Activated CD4-positive, alpha-beta T cell treated with anti-CD3 and anti-CD28 coated beads for 48 hours (primary cell): ENCODE results near the gene TP53TG5.

ENCODE experiments used
- DNase-seq: peaks from one replicate; pipeline ENCODE4 v3.0.0-alpha.2; 2020

Gene TP53TG5

DNA sequence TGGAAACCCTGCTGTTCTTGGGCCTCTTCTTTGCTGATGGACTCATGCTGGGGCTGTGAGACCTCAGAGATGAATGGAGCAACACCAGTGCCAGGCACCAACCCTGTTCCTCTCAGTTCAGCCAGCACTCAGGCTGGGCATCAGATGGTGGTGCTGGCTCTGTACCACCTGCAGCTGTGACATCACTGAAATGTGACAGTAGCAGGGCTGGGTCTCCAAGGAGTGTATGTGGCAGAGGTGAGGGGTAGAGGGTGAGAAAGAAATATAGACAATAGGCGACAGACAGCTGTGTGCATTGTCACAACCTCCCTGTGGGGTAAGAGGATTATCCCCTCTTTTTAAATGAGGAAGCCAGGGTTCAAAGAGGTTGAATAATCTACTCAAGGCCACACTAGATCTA lies at the start of gene TP53TG5:
Gene TP53TG5 (minus strand): TSS at position 135 of the 400 bp plus-strand sequence. CDS start 89 bp downstream, at position 46.
- DNase-seq, result no peak

DNA sequence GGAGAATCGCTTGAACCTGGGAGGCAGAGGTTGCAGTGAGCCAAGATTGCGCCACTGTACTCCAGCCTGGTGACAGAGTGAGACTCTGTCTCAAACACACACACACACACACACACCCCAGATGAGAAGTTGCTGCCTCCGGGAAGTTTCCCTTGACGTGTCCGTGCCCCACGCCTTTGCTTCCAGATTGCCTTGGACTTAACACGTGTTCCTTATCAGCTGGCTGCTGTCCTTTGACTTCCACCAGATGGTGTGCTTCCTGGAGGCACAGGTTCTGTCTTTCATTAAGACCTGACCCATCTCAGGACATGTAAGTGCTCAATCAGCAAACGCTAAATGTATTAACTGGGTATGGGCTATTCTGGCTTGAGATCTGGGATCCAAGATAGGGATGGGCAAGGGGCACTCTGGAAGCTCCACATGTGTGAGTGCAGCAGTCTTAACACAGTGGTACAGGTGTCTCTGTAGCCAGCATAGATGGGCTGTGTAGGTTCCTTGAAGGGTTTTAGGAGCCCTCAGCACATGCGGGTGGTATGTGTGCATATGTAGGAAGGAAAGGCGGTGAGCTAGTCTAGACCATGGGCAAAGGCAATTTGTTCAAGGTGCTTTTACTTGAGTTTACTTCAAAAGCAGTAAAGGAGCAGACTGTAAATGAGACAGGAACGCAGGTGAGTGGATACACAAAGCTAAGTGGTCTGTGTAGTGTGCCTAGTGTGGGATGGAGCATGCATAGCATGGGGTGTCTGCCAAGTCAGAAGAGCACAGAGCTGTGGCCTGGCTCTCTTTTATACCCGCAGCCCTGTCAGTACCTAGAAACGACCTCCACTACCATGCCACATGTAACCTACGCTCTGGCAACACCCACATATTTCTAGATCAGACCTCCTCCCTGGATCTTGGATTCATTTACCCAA lies 49.4 kb upstream of the TP53TG5 start:
- no peak for DNase-seq

DNA sequence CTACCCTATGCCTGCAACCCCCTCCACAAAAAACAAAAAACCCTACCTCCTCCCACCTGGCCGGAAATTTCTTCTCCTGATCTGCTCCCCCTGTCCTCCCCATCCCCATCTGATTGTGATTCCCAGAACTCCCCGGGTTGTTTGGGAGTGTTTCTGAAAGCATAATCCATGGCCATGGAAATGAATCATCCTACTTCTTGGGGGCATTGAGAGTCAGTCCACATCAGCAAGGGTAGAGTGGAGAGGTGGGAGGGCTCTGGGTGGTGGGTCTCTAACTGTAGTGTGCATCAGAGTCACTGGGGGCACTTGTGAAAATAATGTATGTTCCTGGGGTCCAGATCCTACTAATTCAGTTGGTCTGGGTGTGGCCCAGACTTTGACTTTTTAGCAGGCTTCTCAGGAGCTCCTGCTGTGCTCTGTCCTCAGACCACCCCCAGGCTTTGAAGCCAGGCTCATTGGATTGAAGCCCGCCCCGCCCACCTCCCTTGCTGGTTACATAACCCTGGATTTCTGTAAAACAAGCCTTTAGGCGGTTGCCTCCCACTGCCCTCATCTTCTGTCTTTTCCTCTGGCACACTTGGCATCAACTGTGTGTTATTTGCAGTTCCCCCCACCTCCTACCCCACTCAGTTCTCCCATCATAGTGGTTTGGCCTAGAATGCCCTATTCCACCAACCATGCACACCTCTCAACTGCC lies 48.3 kb upstream of the TP53TG5 start:
- DNase-seq, result no peak

DNA sequence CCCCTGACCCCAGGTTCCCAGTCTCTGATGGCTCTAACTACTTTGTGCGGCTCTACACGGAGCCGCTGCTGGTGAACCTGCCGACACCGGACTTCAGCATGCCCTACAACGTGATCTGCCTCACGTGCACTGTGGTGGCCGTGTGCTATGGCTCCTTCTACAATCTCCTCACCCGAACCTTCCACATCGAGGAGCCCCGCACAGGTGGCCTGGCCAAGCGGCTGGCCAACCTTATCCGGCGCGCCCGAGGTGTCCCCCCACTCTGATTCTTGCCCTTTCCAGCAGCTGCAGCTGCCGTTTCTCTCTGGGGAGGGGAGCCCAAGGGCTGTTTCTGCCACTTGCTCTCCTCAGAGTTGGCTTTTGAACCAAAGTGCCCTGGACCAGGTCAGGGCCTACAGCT lies 47.4 kb upstream of the TP53TG5 start:
- no peak for DNase-seq

- no peak for DNase-seq
These were observed 45.6 kb upstream of the TP53TG5 start for GRCh38 chr20:45423700-45424099.

GRCh38 chr20:45420125-45420524 lies 42.0 kb upstream of the TP53TG5 start:
- DNase-seq, result no peak

DNA sequence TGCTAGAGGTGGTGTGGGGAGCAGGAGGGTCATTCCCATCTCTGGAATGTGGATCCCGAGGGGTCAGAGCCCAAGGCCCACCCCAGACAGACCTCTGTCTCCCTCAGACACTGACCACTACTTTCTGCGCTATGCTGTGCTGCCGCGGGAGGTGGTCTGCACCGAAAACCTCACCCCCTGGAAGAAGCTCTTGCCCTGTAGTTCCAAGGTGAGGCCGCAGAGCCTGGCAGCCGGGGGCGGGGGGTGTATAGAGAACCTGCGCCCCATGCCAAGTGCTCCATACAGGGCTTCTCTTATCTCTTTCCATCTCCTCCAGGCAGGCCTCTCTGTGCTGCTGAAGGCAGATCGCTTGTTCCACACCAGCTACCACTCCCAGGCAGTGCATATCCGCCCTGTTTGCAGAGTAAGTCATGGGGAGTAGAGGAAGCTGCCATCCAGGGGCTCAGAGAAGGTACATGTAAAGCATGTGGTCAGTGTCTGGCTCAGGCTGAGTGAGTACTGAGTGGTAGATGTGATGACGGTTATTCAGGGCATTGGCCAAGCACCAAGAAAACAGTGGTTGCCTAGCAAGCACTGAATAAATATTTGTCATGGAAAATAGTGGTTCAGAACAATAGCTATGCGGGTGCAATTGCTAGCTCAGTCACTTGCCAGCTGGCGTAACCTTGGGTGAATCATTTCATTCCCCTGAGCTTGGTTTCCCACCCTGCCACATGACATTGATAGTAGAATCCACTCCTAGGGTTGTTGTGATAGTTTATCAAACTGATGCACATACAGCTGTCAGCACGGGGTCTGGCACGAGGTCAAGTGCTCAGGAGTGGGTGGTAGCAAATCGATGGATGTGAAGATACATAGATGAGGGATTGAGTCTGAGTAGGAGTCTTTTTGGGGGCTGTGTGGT lies 41.3 kb upstream of the TP53TG5 start:
- DNase-seq, result peak; percentile 32

GRCh38 chr20:45416917-45417316 lies 38.8 kb upstream of the TP53TG5 start:
- no peak for DNase-seq

- peak; percentile 91 for DNase-seq
These were observed 37.9 kb upstream of the TP53TG5 start, which contains the start of gene PIGT for GRCh38 chr20:45415822-45416637. PIGT (plus strand) TSS chr20:45416141; CDS start chr20:45416157, 16 bp downstream.

DNA sequence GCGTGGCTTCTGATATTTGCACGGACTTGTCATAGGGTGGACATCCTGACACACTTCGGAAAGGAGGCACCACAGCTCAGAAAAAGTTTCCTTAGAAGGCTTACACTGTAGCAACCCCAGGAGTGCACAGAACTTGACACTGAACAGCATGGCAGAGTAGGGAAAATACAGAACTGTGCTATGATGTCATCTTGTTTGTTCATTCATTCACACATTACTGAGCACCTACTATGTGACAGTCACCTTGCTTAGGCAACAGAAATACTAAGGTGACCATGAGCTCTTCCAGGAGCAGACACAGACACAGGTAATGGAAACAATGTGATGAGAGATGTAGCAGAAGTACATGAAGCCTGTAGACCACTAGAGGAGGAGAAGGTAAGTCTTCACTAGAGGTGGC lies 35.4 kb upstream of the TP53TG5 start:
- DNase-seq, result no peak

- no peak for DNase-seq
These were observed 34.5 kb upstream of the TP53TG5 start for GRCh38 chr20:45412653-45413052.

GRCh38 chr20:45410887-45411286 lies 32.8 kb upstream of the TP53TG5 start:
- DNase-seq, result no peak

- no peak for DNase-seq
These were observed 31.6 kb upstream of the TP53TG5 start for GRCh38 chr20:45409521-45410272.

- no peak for DNase-seq
These were observed 30.6 kb upstream of the TP53TG5 start for GRCh38 chr20:45408646-45409213.

DNA sequence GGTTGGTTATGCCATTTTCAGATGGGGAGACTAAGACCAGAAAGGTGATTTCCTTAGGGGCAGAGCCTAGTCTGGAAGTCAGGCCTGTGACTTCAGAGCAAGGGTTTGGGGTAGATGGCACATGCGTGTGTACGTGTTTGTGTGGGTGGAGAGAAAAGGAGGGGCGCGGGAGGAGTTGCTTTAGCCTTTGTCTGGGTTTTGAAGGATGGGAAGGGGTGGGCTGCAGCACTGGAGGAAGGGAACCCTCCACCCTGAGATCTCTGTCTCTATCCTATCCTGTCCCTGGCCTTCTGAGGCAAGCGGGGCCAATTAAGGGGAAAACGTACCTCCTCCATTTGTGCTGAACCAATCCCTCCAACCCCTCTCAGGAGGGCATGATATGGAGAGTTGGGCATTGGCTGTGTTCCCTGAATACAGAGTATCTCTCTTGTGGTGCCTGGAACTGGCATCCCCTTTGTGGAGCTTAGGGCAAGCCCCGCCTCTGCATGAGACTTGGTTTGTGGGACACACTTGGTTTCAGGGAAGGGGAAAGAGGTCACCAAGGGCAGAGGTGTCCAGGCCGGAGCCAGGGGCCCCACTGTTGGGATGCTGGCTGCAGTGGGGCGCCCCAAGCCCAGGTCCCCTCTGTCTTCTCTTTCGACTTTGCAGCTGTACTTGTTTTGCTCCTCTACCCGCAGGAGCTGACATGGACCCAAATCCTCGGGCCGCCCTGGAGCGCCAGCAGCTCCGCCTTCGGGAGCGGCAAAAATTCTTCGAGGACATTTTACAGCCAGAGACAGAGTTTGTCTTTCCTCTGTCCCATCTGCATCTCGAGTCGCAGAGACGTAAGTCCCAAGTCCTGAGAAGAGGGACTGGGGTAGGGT lies 29.9 kb upstream of the TP53TG5 start, which contains the start of gene DBNDD2:
Gene DBNDD2 (plus strand): TSS at position 507 of the 863 bp plus-strand sequence. CDS start 179 bp downstream, at position 686.
- DNase-seq, result peak; percentile 18

- DNase-seq, result peak; percentile 18
These were observed 29.1 kb upstream of the TP53TG5 start for GRCh38 chr20:45407067-45407745.

DNA sequence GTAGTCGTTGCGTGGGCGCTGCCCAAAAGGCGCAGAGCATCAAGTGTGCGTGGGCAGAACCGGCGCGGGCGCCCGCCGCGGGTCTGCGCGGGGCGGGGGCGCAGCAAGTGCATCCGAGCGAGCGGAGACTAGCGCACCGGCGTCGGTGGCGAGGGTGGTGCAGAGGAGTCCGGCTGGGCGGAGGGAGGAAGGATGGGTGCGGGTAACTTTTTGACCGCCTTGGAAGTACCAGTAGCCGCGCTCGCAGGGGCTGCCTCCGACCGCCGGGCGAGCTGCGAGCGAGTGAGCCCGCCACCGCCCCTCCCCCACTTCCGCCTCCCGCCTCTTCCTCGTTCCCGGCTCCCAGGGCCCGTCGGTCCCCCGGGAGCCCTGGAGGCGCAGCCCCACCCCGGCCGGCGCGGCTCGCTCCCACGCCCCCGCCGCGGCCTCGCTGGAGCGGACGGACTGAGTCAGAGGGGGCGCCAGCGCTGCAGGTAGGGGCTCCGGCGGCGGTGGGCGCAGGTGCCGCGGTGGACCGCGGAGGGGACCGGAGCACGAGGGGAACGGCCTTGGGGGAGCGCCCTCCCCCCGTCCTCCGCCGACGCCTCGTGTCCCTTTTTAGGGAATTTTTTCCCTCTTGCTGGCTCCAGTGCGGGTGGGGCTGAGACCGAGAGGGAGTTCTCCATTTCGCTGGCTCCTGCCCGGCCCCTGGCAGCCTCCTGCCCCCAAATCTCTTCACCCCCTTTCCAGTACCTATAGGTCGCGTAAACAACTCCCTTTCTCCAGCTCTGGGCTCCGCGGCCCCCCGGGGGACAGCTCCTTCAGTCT lies 28.3 kb upstream of the TP53TG5 start:
- DNase-seq, result peak; percentile 57
